HEK293 (cell line): Measurements from ENCODE around the gene SHLD1.
A peak's percentile ranks its signal among the peaks of the same experiment; 100 is the strongest.

Experiments
- CTCF ChIA-PET: fragments of 350-600 bp; formaldehyde crosslinking; extraction: SDS; loops from one replicate; lab custom pipeline; 2021; ENCODE audit warnings: antibody characterized with exemption; lab: Yijun Ruan, JAX
- POLR2A ChIA-PET: fragments of 300-600 bp; formaldehyde crosslinking; extraction: SDS; loops from one replicate; lab custom pipeline; 2020; ENCODE audit warnings: antibody characterized with exemption, inconsistent platforms; lab: Yijun Ruan, JAX
- H3K27ac ChIP-seq: fragments of 200-500 bp; sonication (Bioruptor generic); 2 replicates; pipeline ENCODE4 v1.5.1; 2014; ENCODE audit warnings: low read depth, low read length, control low read depth, inconsistent platforms; ENCODE audit errors: extremely low read depth
- H3K36me3 ChIP-seq, 2 experiments: fragments of 200-500 bp in 1 of 2; sonication (Bioruptor generic) in 1 of 2; 1 replicate in 1 of 2; 2 replicates in 1 of 2; pipeline ENCODE4 v1.5.1; 2014 to 2017; ENCODE audit warnings: inconsistent platforms in 2 of 2, low read length in 2 of 2; ENCODE audit not compliant: control insufficient read depth in 2 of 2, insufficient read depth in 1 of 2
- H3K4me1 ChIP-seq: fragments of 200-500 bp; sonication (Bioruptor generic); 2 replicates; pipeline ENCODE4 v1.5.1; 2014; ENCODE audit warnings: mild to moderate bottlenecking, low read length, inconsistent platforms; ENCODE audit not compliant: control insufficient read depth, insufficient read depth
- H3K4me3 ChIP-seq: 2 replicates; pipeline ENCODE4 v1.5.1; 2011; ENCODE audit warnings: low read depth, mild to moderate bottlenecking, control low read depth, low read length, moderate library complexity
- H3K9me3 ChIP-seq: fragments of 200-500 bp; sonication (Bioruptor generic); 2 replicates; pipeline ENCODE4 v1.5.1; 2014; ENCODE audit warnings: low read depth, low read length, inconsistent platforms; ENCODE audit not compliant: control insufficient read depth, insufficient read depth
- GLI2 ChIP-seq: fragments of 450-650 bp; formaldehyde crosslinking; IDR thresholded peaks from 2 replicates; pipeline ENCODE4; 2017; ENCODE audit warnings: missing biosample characterization, missing genetic modification characterization, low read depth, borderline replicate concordance
- KLF8 ChIP-seq: fragments of 450-650 bp; formaldehyde crosslinking; IDR thresholded peaks from 2 replicates; pipeline ENCODE4 v1.5.1; 2016; ENCODE audit warnings: missing biosample characterization, missing genetic modification characterization
- SP7 ChIP-seq: fragments of 450-650 bp; formaldehyde crosslinking; IDR thresholded peaks from 2 replicates; pipeline ENCODE4 v1.5.1; 2016; ENCODE audit warnings: missing biosample characterization, missing genetic modification characterization
- ZBTB17 ChIP-seq: fragments of 450-650 bp; formaldehyde crosslinking; IDR thresholded peaks from 2 replicates; pipeline ENCODE4 v1.5.1; 2016; ENCODE audit warnings: missing biosample characterization, missing genetic modification characterization
- ZBTB20 ChIP-seq: fragments of 450-650 bp; formaldehyde crosslinking; IDR thresholded peaks from 2 replicates; pipeline ENCODE4 v1.5.1; 2016; ENCODE audit warnings: missing biosample characterization, missing genetic modification characterization
- ZEB2 ChIP-seq: fragments of 450-650 bp; formaldehyde crosslinking; IDR thresholded peaks from 2 replicates; pipeline ENCODE4 v1.5.1; 2016; ENCODE audit warnings: missing biosample characterization, missing genetic modification characterization
- ZNF2 ChIP-seq: fragments of 450-650 bp; formaldehyde crosslinking; IDR thresholded peaks from 2 replicates; pipeline ENCODE4 v1.5.1; 2016; ENCODE audit warnings: missing biosample characterization, missing genetic modification characterization
- ZNF202 ChIP-seq: fragments of 450-650 bp; formaldehyde crosslinking; IDR thresholded peaks from 2 replicates; pipeline ENCODE4 v1.5.1; 2016; ENCODE audit warnings: missing biosample characterization, missing genetic modification characterization, borderline replicate concordance
- ZNF211 ChIP-seq: fragments of 450-650 bp; formaldehyde crosslinking; IDR thresholded peaks from 2 replicates; pipeline ENCODE4 v1.5.1; 2016; ENCODE audit warnings: low read depth, missing biosample characterization, missing genetic modification characterization
- ZNF521 ChIP-seq: fragments of 450-650 bp; formaldehyde crosslinking; IDR thresholded peaks from 2 replicates; pipeline ENCODE4 v1.5.1; 2017; ENCODE audit warnings: missing biosample characterization, mild to moderate bottlenecking, missing genetic modification characterization
- TF ChIP-seq, protein P1 (sequence below): fragments of 450-650 bp; formaldehyde crosslinking; IDR thresholded peaks from 2 replicates; pipeline ENCODE4 v1.5.1; 2016; ENCODE audit warnings: missing biosample characterization, missing genetic modification characterization
- TF ChIP-seq, protein P2 (sequence below): fragments of 450-650 bp; formaldehyde crosslinking; IDR thresholded peaks from 2 replicates; pipeline ENCODE4 v1.5.1; 2016; ENCODE audit warnings: missing biosample characterization, missing genetic modification characterization, borderline replicate concordance
- TF ChIP-seq, protein P3 (sequence below): fragments of 450-650 bp; formaldehyde crosslinking; IDR thresholded peaks from 2 replicates; pipeline ENCODE4 v1.5.1; 2017; ENCODE audit warnings: missing biosample characterization, missing genetic modification characterization

SHLD1 gene

DNA sequence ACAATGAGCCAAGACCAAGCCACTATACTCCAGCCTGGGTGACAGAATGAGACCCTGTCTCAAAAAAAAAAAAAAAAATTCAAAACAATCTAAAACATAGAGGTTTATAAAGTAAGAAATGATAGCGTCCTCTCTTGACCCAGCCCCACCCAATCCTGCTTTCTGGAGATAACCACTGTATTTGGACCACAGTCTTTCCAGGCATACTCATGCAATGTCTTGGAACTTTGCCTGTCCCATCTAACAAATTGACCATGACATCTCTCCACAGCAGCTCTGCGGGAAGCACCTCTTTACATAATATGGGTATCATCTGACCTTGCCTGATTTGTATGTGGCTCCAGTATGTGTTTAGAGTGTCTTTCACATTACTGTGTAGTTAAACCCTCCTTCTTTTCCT, 9.1 kb upstream of the SHLD1 start (continued):
- TF ChIP-seq ZNF202 = no peak
- no peak for TF ChIP-seq ZNF521 (tag by site-specific recombination)
- TF ChIP-seq, protein P1, sequence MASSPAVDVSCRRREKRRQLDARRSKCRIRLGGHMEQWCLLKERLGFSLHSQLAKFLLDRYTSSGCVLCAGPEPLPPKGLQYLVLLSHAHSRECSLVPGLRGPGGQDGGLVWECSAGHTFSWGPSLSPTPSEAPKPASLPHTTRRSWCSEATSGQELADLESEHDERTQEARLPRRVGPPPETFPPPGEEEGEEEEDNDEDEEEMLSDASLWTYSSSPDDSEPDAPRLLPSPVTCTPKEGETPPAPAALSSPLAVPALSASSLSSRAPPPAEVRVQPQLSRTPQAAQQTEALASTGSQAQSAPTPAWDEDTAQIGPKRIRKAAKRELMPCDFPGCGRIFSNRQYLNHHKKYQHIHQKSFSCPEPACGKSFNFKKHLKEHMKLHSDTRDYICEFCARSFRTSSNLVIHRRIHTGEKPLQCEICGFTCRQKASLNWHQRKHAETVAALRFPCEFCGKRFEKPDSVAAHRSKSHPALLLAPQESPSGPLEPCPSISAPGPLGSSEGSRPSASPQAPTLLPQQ (tag by site-specific recombination) = 0 out of 2 replicates have a peak, but pooled peaks have one; percentile 14
- TF ChIP-seq GLI2 (tag by site-specific recombination) = no peak

DNA sequence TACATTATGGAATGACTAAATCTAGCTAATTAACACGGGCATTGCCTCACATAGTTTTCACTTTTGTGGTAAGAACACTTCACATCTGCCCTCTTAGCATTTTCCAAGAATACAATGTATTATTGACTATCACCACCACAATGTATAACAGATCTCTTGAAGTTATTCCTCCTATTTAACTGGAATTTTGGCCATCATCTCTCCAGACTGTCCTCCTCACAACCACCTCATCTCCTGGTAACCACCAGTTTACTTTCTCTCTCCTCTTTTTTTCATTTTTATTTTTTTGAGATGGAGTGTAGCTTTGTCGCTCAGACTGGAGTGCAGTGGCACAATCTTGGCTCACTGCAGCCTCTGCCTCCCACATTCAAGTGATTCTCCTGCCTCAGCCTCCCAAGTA, 8.2 kb upstream of the SHLD1 start:
- 0 out of 2 replicates have a peak, but pooled peaks cover 2% of the 10 kb centered on the region for H3K4me1 ChIP-seq
- POLR2A ChIA-PET = no interaction called here
- no peak overlapping the region for H3K27ac ChIP-seq
- no peaks in the 10 kb centered on the region for H3K9me3 ChIP-seq
- no peaks in the 10 kb centered on the region for H3K36me3 ChIP-seq
- TF ChIP-seq, protein P2, sequence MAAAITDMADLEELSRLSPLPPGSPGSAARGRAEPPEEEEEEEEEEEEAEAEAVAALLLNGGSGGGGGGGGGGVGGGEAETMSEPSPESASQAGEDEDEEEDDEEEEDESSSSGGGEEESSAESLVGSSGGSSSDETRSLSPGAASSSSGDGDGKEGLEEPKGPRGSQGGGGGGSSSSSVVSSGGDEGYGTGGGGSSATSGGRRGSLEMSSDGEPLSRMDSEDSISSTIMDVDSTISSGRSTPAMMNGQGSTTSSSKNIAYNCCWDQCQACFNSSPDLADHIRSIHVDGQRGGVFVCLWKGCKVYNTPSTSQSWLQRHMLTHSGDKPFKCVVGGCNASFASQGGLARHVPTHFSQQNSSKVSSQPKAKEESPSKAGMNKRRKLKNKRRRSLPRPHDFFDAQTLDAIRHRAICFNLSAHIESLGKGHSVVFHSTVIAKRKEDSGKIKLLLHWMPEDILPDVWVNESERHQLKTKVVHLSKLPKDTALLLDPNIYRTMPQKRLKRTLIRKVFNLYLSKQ (tag by site-specific recombination) = no peak
- TF ChIP-seq KLF8 (tag by site-specific recombination) = no peak
- TF ChIP-seq ZNF2 (tag by site-specific recombination) = no peak
- no peak for TF ChIP-seq SP7
- TF ChIP-seq, all 188 proteins: peak for 0
- CTCF ChIA-PET = no interaction called here
- no peak overlapping the region for H3K4me3 ChIP-seq

DNA sequence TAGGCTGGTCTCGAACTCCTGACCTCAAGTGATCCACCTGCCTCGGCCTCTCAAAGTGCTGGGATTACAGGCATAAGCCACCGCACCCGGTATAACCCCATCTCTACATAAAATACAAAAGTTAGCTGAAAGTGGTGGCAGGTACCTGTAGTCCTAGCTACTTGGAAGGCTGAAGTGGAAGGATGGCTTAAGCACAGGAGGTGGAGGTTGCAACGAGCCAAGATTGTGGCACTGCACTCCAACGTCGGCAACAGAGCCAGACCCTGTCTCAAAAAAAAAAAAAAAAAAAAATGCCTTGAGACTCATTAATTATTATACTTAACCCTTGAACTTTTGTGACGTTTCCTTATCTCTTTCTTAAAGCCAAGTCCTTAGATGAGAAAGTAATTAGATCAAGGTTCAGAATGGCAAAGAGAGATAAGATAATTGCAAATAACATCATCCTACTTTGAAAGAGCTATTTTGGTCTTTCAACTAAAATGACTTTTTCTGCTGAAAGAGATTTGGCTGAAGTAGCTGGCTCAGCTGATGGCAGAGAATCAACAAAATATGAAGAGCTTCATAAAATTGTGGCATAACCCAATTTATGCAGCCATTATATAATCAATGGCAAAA, 4.7 kb upstream of the SHLD1 start:
- CTCF ChIA-PET = interaction anchor here (0.6 to 1.0 kb wide), 4 partner anchors 43 to 837 kb away, joined by 3 to 6 read pairs (median 4); no protein-coding TSS in a partner anchor

DNA sequence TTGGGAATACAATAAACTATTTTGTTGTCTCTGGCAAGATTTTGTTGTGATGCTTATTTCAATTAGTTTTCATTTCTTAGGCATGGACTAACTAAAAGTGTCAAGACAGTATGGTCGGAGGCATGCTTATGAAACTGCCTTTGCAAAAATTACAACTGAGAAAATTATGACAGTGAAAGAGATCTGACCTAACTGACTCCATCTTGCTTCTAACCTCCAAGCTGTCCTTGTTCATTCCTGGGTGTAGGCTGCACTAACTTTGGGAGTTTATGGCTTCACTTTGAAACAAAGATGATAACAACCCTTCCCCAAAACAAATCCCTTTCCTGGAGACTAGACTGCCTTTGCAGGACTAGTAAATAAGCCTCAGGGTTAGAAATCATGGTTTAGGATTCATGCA, 4.1 kb upstream of the SHLD1 start:
- 0 out of 2 replicates have a peak, but pooled peaks cover 2% of the 10 kb centered on the region for H3K4me1 ChIP-seq
- CTCF ChIA-PET = interaction anchor here (0.6 to 1.0 kb wide), 3 partner anchors 42 to 540 kb away, joined by 3 to 6 read pairs (median 4); no protein-coding TSS in a partner anchor
- H3K36me3 ChIP-seq = no peaks in the 10 kb centered on the region
- H3K27ac ChIP-seq = no peak overlapping the region
- H3K4me3 ChIP-seq = no peak overlapping the region
- H3K9me3 ChIP-seq = no peaks in the 10 kb centered on the region
- TF ChIP-seq ZBTB17 (tag by site-specific recombination) (no peak), ZNF211 (tag by site-specific recombination) (no peak)
- TF ChIP-seq, all 188 proteins: peak for 0
- POLR2A ChIA-PET = interaction anchor here (0.6 to 0.8 kb wide), 2 partner anchors 210 to 250 kb away, joined by 3 read pairs; no protein-coding TSS in a partner anchor

More for the DNA sequence above, 4.7 kb upstream of the SHLD1 start:
- H3K4me3 ChIP-seq = no peak overlapping the region
- no peak overlapping the region for H3K27ac ChIP-seq
- H3K4me1 ChIP-seq = 0 out of 2 replicates have a peak, but pooled peaks cover 2% of the 10 kb centered on the region
- H3K9me3 ChIP-seq = no peaks in the 10 kb centered on the region
- H3K36me3 ChIP-seq = no peaks in the 10 kb centered on the region
- POLR2A ChIA-PET = interaction anchor here (0.6 to 0.8 kb wide), 2 partner anchors 210 to 251 kb away, joined by 3 read pairs; no protein-coding TSS in a partner anchor
- TF ChIP-seq ZEB2 (no peak), ZBTB20 (tag by site-specific recombination) (no peak)
- TF ChIP-seq, protein P3, sequence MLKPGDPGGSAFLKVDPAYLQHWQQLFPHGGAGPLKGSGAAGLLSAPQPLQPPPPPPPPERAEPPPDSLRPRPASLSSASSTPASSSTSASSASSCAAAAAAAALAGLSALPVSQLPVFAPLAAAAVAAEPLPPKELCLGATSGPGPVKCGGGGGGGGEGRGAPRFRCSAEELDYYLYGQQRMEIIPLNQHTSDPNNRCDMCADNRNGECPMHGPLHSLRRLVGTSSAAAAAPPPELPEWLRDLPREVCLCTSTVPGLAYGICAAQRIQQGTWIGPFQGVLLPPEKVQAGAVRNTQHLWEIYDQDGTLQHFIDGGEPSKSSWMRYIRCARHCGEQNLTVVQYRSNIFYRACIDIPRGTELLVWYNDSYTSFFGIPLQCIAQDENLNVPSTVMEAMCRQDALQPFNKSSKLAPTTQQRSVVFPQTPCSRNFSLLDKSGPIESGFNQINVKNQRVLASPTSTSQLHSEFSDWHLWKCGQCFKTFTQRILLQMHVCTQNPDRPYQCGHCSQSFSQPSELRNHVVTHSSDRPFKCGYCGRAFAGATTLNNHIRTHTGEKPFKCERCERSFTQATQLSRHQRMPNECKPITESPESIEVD (tag by site-specific recombination) = peak; percentile 19; the same call in 1 of the 2 replicates
